Measurements from ENCODE around the gene SLC35F5. TPM values are rescaled to one million over a fixed set of nuclear protein-coding genes. Genes with fewer than 3 reads are reported as not detected.
"Not testable (repeated sequence)": the region's sequence is repeated elsewhere in the genome, so short reads cannot be mapped to it uniquely, and the experiment has no call there.

SLC35F5 gene
- total RNA-seq, 4 donors from 2014 or later: 90.3 to 116 (median 96.4) TPM

- 97% methylated on average over 4 of the region's 4 CpGs for WGBS
- Histone ChIP-seq H3K36me3 (no peaks in the 10 kb centered on the region), H3K9me3 (no peaks in the 10 kb centered on the region), H3K27ac (no peak overlapping the region), H3K27me3 (no peaks in the 10 kb centered on the region), H3K4me1 (no peaks in the 10 kb centered on the region), H3K4me3 (no peak overlapping the region)
- no peak for TF ChIP-seq CTCF (IDR thresholded peaks at IDR 0.05)
- no peak for TF ChIP-seq POLR2A (IDR thresholded peaks at IDR 0.05)
- TF ChIP-seq EP300 (IDR thresholded peaks at IDR 0.05): no peak
- TF ChIP-seq POLR2AphosphoS5 (IDR thresholded peaks at IDR 0.05): no peak
- no peak for DNase-seq (ENCODE audit: low spot score in 2 of 2)
These were observed 58.9 kb downstream of the SLC35F5 start for GRCh38 chr2:113697516-113697915.

- Histone ChIP-seq H3K9me3 (no peaks in the 10 kb centered on the region), H3K27ac (no peak overlapping the region), H3K27me3 (no peaks in the 10 kb centered on the region), H3K36me3 (no peaks in the 10 kb centered on the region), H3K4me3 (no peak overlapping the region), H3K4me1 (no peaks in the 10 kb centered on the region)
- no peak for TF ChIP-seq POLR2AphosphoS5 (IDR thresholded peaks at IDR 0.05)
- DNase-seq (ENCODE audit: low spot score in 2 of 2): no peak
- WGBS: 78% methylated on average over 9 of the region's 9 CpGs
These were observed 62.0 kb downstream of the SLC35F5 start for GRCh38 chr2:113694438-113694837.

GRCh38 chr2:113692698-113693428, 63.6 kb downstream of the SLC35F5 start:
- Histone ChIP-seq H3K9me3 (no peaks in the 10 kb centered on the region), H3K4me1 (no peaks in the 10 kb centered on the region), H3K27ac (no peak overlapping the region), H3K27me3 (no peaks in the 10 kb centered on the region), H3K4me3 (no peak overlapping the region), H3K36me3 (no peaks in the 10 kb centered on the region)
- TF ChIP-seq CTCF (IDR thresholded peaks at IDR 0.05): no peak
- TF ChIP-seq POLR2A (IDR thresholded peaks at IDR 0.05): no peak
- no peak for TF ChIP-seq POLR2AphosphoS5 (IDR thresholded peaks at IDR 0.05)
- TF ChIP-seq EP300 (IDR thresholded peaks at IDR 0.05): no peak
- 73% methylated on average over 3 of the region's 3 CpGs for WGBS
- no peak for DNase-seq (ENCODE audit: low spot score in 2 of 2)

GRCh38 chr2:113690871-113691270, 65.6 kb downstream of the SLC35F5 start:
- not testable (repeated sequence) for DNase-seq (ENCODE audit: low spot score in 2 of 2); H3K36me3 ChIP-seq; H3K9me3 ChIP-seq; H3K27ac ChIP-seq; H3K27me3 ChIP-seq; H3K4me3 ChIP-seq; H3K4me1 ChIP-seq
- 58% methylated on average over 3 of the region's 3 CpGs for WGBS

- 91% methylated on average over 2 of the region's 2 CpGs for WGBS
- TF ChIP-seq POLR2AphosphoS5 (IDR thresholded peaks at IDR 0.05): no peak
- TF ChIP-seq EP300 (IDR thresholded peaks at IDR 0.05): no peak
- no peak for TF ChIP-seq POLR2A (IDR thresholded peaks at IDR 0.05)
- TF ChIP-seq CTCF (IDR thresholded peaks at IDR 0.05): no peak
- Histone ChIP-seq H3K36me3 (no peaks in the 10 kb centered on the region), H3K27ac (no peak overlapping the region), H3K4me1 (no peaks in the 10 kb centered on the region), H3K4me3 (no peak overlapping the region), H3K27me3 (no peaks in the 10 kb centered on the region), H3K9me3 (no peaks in the 10 kb centered on the region)
- no peak for DNase-seq (ENCODE audit: low spot score in 2 of 2)
These were observed 69.9 kb downstream of the SLC35F5 start for GRCh38 chr2:113686537-113686936.

- Histone ChIP-seq H3K36me3 (no peaks in the 10 kb centered on the region), H3K27ac (no peak overlapping the region), H3K9me3 (no peaks in the 10 kb centered on the region), H3K27me3 (no peaks in the 10 kb centered on the region), H3K4me3 (no peak overlapping the region), H3K4me1 (no peaks in the 10 kb centered on the region)
- TF ChIP-seq EP300 (IDR thresholded peaks at IDR 0.05) (no peak), CTCF (IDR thresholded peaks at IDR 0.05) (no peak), POLR2AphosphoS5 (IDR thresholded peaks at IDR 0.05) (no peak), POLR2A (IDR thresholded peaks at IDR 0.05) (no peak)
- WGBS: 85% methylated on average over 8 of the region's 8 CpGs
- DNase-seq (ENCODE audit: low spot score in 2 of 2): no peak
These were observed 71.0 kb downstream of the SLC35F5 start for GRCh38 chr2:113685471-113685870.
